Gastroesophageal sphincter (tissue), 3 donors: Measurements from ENCODE around the gene FOXO1.

Source experiments
- EP300 ChIP-seq: sonication (generic); formaldehyde crosslinking; IDR thresholded peaks from one replicate; pipeline ENCODE4 v1.6.1; 2017; ENCODE audit warnings: antibody characterized with exemption, mild to moderate bottlenecking
- POLR2A ChIP-seq, 2 donors: fragments of 450-650 bp; IDR thresholded peaks; one replicate each; pipeline ENCODE4 v1.6.1; 2017; ENCODE audit warnings: antibody characterized with exemption in 2 of 2, mild to moderate bottlenecking in 2 of 2, moderate library complexity in 1 of 2
- POLR2AphosphoS5 ChIP-seq: sonication (generic); formaldehyde crosslinking; IDR thresholded peaks from one replicate; pipeline ENCODE4 v1.6.1; 2017; ENCODE audit warnings: antibody characterized with exemption
- TF ChIP-seq, protein P1 (sequence below), 4 experiments: fragments of 200-600 bp in 2 of 4; fragments of 450-650 bp in 2 of 4; sonication (generic) in 1 of 4; IDR thresholded peaks; one replicate each; pipeline ENCODE4 v1.5.1; 2017 to 2019; ENCODE audit warnings: antibody characterized with exemption in 4 of 4, mild to moderate bottlenecking in 2 of 4, moderate library complexity in 2 of 4

DNA sequence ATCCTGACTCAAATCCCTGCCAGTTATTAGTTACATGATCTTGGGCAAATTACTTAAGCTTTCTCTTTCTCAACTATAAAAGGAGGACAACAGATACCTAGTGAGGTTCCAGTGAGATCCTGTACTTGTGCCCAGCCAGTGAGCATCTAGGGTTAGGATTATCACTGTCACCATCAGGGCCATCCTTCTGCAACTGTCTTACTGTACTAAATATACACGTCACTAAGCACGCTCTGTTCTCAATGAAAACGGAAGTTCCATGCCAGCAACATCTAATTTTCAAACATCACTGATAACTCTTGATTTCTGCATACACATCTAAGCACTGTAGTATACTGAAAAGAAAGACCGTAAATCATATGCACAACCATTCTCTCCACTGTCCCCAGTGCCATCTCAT lies 70.0 kb downstream of the FOXO1 start:
- TF ChIP-seq POLR2A (IDR thresholded peaks at IDR 0.05) (no peak), POLR2AphosphoS5 (no peak), EP300 (no peak)
- TF ChIP-seq, protein P1, sequence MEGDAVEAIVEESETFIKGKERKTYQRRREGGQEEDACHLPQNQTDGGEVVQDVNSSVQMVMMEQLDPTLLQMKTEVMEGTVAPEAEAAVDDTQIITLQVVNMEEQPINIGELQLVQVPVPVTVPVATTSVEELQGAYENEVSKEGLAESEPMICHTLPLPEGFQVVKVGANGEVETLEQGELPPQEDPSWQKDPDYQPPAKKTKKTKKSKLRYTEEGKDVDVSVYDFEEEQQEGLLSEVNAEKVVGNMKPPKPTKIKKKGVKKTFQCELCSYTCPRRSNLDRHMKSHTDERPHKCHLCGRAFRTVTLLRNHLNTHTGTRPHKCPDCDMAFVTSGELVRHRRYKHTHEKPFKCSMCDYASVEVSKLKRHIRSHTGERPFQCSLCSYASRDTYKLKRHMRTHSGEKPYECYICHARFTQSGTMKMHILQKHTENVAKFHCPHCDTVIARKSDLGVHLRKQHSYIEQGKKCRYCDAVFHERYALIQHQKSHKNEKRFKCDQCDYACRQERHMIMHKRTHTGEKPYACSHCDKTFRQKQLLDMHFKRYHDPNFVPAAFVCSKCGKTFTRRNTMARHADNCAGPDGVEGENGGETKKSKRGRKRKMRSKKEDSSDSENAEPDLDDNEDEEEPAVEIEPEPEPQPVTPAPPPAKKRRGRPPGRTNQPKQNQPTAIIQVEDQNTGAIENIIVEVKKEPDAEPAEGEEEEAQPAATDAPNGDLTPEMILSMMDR (IDR thresholded peaks at IDR 0.05) = no peak
